Measurements from ENCODE around the gene ZNF337. TPM values are rescaled to one million over a fixed set of nuclear protein-coding genes. Genes with fewer than 3 reads are reported as not detected.

Gene ZNF337
- total and polyA plus RNA-seq, 2 of the 13 experiments (the other 11 are each of a cell fraction or from before 2014, with no cell fraction given): 17.0 to 19.6 TPM

DNA sequence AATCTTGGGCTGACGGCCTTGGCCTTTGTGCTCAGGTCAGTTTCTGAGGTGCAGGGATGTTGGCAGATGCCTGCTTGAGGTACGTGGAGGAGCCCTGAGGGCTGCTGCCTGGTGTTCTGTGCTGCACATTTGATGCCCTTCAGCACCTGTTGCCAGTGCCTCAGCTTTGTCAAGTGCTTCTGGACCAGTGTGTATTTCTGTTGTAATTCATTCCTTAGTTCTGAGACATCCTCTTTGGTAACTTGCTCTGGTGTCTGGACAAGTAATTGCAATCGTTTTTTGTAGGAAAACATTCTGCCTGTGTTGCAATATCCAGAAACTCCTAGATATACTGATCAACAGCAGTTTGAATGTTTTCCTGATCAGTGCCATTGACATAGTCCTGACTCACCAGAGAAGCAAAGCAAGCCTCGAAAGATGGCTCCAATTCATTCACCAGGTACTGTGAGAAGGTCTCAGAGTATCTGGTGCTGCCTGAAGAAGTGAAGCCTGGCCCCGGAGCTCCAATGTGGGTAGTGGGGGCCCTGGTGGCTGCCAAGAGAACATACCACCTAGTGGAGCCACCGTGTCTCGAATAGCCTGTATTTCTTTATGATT, 26.7 kb downstream of the ZNF337 start (continued):
- TF ChIP-seq, protein P1, sequence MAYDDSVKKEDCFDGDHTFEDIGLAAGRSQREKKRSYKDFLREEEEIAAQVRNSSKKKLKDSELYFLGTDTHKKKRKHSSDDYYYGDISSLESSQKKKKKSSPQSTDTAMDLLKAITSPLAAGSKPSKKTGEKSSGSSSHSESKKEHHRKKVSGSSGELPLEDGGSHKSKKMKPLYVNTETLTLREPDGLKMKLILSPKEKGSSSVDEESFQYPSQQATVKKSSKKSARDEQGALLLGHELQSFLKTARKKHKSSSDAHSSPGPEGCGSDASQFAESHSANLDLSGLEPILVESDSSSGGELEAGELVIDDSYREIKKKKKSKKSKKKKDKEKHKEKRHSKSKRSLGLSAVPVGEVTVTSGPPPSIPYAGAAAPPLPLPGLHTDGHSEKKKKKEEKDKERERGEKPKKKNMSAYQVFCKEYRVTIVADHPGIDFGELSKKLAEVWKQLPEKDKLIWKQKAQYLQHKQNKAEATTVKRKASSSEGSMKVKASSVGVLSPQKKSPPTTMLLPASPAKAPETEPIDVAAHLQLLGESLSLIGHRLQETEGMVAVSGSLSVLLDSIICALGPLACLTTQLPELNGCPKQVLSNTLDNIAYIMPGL (CRISPR knock-in tag; IDR thresholded peaks at IDR 0.05; ENCODE audit: borderline replicate concordance in 1 of 2, low read depth in 1 of 2): no peak
- TF ChIP-seq AHR (CRISPR knock-in tag; IDR thresholded peaks at IDR 0.05) (no peak), HNRNPH1 (optimal IDR thresholded peaks at IDR 0.05; ENCODE audit: low read depth, low read length) (no peak), ZFY (CRISPR knock-in tag; IDR thresholded peaks at IDR 0.05) (no peak), BRD4 (CRISPR knock-in tag; IDR thresholded peaks at IDR 0.05) (no peak), HDAC2 (CRISPR knock-in tag; IDR thresholded peaks at IDR 0.05) (0 out of 2 replicates have a peak, but pooled peaks have one; percentile 29), ZNF605 (CRISPR knock-in tag; IDR thresholded peaks at IDR 0.05) (no peak), TGIF2 (CRISPR knock-in tag; IDR thresholded peaks at IDR 0.05) (no peak), PRMT3 (CRISPR knock-in tag; IDR thresholded peaks at IDR 0.05; ENCODE audit: borderline replicate concordance, low read depth) (no peak), ZNF747 (CRISPR knock-in tag; IDR thresholded peaks at IDR 0.05; ENCODE audit: borderline replicate concordance) (no peak), ZFAT (CRISPR knock-in tag; conservative IDR thresholded peaks at IDR 0.05) (no peak), ZNF75D (CRISPR knock-in tag; IDR thresholded peaks at IDR 0.05; ENCODE audit: borderline replicate concordance) (no peak), STAG1 (CRISPR knock-in tag; IDR thresholded peaks at IDR 0.05) (peak; percentile 58), HNF4A (CRISPR knock-in tag; IDR thresholded peaks at IDR 0.05) (peak; percentile 40), ZNF451 (CRISPR knock-in tag; IDR thresholded peaks at IDR 0.05) (no peak), IKZF1 (IDR thresholded peaks at IDR 0.05) (no peak), KLF11 (CRISPR knock-in tag; IDR thresholded peaks at IDR 0.05) (no peak), TOE1 (CRISPR knock-in tag; IDR thresholded peaks at IDR 0.05) (no peak), PCBP2 (optimal IDR thresholded peaks at IDR 0.05; ENCODE audit: low read depth, low read length, poor library complexity, severe bottlenecking) (no peak), SOX13 (IDR thresholded peaks at IDR 0.05) (no peak), SOX13 (CRISPR knock-in tag; conservative IDR thresholded peaks at IDR 0.05 in 1 of 2, IDR thresholded peaks at IDR 0.05 in 1 of 2) (no peak)
- TF ChIP-seq, protein P2, sequence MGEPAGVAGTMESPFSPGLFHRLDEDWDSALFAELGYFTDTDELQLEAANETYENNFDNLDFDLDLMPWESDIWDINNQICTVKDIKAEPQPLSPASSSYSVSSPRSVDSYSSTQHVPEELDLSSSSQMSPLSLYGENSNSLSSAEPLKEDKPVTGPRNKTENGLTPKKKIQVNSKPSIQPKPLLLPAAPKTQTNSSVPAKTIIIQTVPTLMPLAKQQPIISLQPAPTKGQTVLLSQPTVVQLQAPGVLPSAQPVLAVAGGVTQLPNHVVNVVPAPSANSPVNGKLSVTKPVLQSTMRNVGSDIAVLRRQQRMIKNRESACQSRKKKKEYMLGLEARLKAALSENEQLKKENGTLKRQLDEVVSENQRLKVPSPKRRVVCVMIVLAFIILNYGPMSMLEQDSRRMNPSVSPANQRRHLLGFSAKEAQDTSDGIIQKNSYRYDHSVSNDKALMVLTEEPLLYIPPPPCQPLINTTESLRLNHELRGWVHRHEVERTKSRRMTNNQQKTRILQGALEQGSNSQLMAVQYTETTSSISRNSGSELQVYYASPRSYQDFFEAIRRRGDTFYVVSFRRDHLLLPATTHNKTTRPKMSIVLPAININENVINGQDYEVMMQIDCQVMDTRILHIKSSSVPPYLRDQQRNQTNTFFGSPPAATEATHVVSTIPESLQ (CRISPR knock-in tag; conservative IDR thresholded peaks at IDR 0.05): no peak
- TF ChIP-seq, protein P3, sequence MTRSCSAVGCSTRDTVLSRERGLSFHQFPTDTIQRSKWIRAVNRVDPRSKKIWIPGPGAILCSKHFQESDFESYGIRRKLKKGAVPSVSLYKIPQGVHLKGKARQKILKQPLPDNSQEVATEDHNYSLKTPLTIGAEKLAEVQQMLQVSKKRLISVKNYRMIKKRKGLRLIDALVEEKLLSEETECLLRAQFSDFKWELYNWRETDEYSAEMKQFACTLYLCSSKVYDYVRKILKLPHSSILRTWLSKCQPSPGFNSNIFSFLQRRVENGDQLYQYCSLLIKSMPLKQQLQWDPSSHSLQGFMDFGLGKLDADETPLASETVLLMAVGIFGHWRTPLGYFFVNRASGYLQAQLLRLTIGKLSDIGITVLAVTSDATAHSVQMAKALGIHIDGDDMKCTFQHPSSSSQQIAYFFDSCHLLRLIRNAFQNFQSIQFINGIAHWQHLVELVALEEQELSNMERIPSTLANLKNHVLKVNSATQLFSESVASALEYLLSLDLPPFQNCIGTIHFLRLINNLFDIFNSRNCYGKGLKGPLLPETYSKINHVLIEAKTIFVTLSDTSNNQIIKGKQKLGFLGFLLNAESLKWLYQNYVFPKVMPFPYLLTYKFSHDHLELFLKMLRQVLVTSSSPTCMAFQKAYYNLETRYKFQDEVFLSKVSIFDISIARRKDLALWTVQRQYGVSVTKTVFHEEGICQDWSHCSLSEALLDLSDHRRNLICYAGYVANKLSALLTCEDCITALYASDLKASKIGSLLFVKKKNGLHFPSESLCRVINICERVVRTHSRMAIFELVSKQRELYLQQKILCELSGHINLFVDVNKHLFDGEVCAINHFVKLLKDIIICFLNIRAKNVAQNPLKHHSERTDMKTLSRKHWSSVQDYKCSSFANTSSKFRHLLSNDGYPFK (CRISPR knock-in tag; IDR thresholded peaks at IDR 0.05; ENCODE audit: borderline replicate concordance): no peak
- TF ChIP-seq, protein P4, sequence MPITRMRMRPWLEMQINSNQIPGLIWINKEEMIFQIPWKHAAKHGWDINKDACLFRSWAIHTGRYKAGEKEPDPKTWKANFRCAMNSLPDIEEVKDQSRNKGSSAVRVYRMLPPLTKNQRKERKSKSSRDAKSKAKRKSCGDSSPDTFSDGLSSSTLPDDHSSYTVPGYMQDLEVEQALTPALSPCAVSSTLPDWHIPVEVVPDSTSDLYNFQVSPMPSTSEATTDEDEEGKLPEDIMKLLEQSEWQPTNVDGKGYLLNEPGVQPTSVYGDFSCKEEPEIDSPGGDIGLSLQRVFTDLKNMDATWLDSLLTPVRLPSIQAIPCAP (CRISPR knock-in tag; IDR thresholded peaks at IDR 0.05; ENCODE audit: low read depth): 0 out of 2 replicates have a peak, but pooled peaks have one; percentile 31
